ENCODE measurements around the gene LRRC37A.
"Not testable (repeated sequence)": the region's sequence is repeated elsewhere in the genome, so short reads cannot be mapped to it uniquely, and the experiment has no call there.

DNA sequence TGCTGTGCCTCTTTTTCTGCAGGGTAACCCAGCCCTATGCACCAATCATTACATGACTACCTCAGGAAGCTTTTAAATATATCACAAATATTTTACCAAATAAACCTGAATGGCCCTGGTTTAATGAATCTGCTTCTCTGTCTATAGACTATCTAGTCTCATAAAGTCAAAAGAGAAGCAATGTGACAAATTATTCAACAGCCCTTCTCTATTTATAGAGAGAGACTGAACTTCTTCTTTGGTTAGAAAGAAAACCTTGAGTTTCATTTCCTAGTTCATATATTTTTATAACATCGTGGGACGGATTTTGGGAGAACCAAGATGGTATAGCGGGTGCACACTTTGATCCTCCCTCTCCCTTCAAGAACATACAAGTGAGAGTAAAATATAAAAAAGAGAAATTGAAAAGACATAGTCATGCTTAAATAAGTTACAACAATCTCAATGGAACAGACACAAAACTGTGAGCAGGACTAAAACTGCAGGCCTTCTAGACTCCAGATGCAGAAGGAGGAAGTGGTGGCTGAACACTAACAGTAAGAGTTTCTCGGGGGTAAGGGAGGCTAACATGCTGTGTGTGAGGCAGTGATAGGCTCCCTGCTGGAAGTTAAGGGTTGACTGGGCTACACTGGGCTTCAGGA is 3.9 kb upstream of the LRRC37A start:
- not testable (repeated sequence) for TF ChIP-seq POLR2A (IDR thresholded peaks at IDR 0.05)
- TF ChIP-seq, protein P1, sequence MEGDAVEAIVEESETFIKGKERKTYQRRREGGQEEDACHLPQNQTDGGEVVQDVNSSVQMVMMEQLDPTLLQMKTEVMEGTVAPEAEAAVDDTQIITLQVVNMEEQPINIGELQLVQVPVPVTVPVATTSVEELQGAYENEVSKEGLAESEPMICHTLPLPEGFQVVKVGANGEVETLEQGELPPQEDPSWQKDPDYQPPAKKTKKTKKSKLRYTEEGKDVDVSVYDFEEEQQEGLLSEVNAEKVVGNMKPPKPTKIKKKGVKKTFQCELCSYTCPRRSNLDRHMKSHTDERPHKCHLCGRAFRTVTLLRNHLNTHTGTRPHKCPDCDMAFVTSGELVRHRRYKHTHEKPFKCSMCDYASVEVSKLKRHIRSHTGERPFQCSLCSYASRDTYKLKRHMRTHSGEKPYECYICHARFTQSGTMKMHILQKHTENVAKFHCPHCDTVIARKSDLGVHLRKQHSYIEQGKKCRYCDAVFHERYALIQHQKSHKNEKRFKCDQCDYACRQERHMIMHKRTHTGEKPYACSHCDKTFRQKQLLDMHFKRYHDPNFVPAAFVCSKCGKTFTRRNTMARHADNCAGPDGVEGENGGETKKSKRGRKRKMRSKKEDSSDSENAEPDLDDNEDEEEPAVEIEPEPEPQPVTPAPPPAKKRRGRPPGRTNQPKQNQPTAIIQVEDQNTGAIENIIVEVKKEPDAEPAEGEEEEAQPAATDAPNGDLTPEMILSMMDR (IDR thresholded peaks at IDR 0.05 in 4 of 5, conservative IDR thresholded peaks at IDR 0.05 in 1 of 5) = not testable (repeated sequence)

Measured in gastrocnemius medialis (tissue), 4 donors.